Gastrocnemius medialis (tissue), 4 donors: ENCODE measurements around the gene RALGAPA2. TPM values are rescaled to one million over a fixed set of nuclear protein-coding genes. Genes with fewer than 3 reads are reported as not detected.

Experiments
- ATAC-seq, 2 donors: fragments of 150-250 bp; one replicate each; pipeline ENCODE4 v1.9.1; 2016
- DNase-seq, 2 donors: peaks; one replicate each; pipeline ENCODE4 v3.0.0-alpha.2; 2019
- H3K27ac ChIP-seq, 4 donors: fragments of 200-600 bp; sonication (generic); 1 replicate in 1 of 4; 2 replicates in 3 of 4; pipeline ENCODE4 v1.5.1; 2016 to 2018; ENCODE audit warnings: mild to moderate bottlenecking in 2 of 4, moderate library complexity in 1 of 4
- H3K27me3 ChIP-seq, 3 donors: fragments of 200-600 bp; sonication (generic) in 2 of 3; 1 replicate in 1 of 3; 2 replicates in 2 of 3; pipeline versions ENCODE4 v1.5.1 to v1.6.0; 2016 to 2019; ENCODE audit warnings: mild to moderate bottlenecking in 1 of 3, moderate library complexity in 1 of 3
- H3K36me3 ChIP-seq, 2 donors: fragments of 200-600 bp; sonication (generic) in 1 of 2; one replicate each; pipeline ENCODE4 v1.5.1; 2017 to 2018
- H3K4me1 ChIP-seq, 2 donors: fragments of 200-600 bp; sonication (generic) in 1 of 2; one replicate each; pipeline ENCODE4 v1.5.1; 2016 to 2017; ENCODE audit warnings: mild to moderate bottlenecking in 2 of 2
- H3K4me3 ChIP-seq, 4 donors: fragments of 200-600 bp; sonication (generic) in 3 of 4; 1 replicate in 1 of 4; 2 replicates in 3 of 4; pipeline ENCODE4 v1.5.1; 2016 to 2019; ENCODE audit warnings: mild to moderate bottlenecking in 2 of 4
- H3K9me3 ChIP-seq, 3 donors: fragments of 200-600 bp; sonication (generic) in 2 of 3; 1 replicate in 1 of 3; 2 replicates in 2 of 3; pipeline ENCODE4 v1.5.1; 2016 to 2019
- POLR2A ChIP-seq, 2 donors: fragments of 450-650 bp; IDR thresholded peaks; one replicate each; pipeline ENCODE4 v1.6.1; 2017; ENCODE audit warnings: antibody characterized with exemption in 2 of 2, mild to moderate bottlenecking in 2 of 2, moderate library complexity in 2 of 2
- in situ Hi-C, 4 donors: fragments of 200-750 bp; cut with MboI; loops; one replicate each; pipeline versions ENCODE4 v1.15.0 to v1.8.0; 2017; ENCODE audit warnings: low sequenced_read_pairs in 4 of 4
- intact Hi-C: fragments of 100-400 bp; cut with DNase I; formaldehyde crosslinking; loops from one replicate; pipeline ENCODE4 v1.15.1; 2023; ENCODE audit warnings: low total_unique reads
- total RNA-seq, 4 donors: library from RNA; depleted of rRNA; stranded (reverse); fragments of >200 nt; gene quantifications; one replicate each; pipeline versions ENCODE4 v1.1.0 to v1.2.3, GENCODE V29; 2016
- TF ChIP-seq, protein P1 (sequence below), 5 experiments: fragments of 450-650 bp in 3 of 5; fragments of 200-600 bp in 2 of 5; sonication (generic) in 2 of 5; IDR thresholded peaks in 4 of 5; conservative IDR thresholded peaks in 1 of 5; 1 replicate in 4 of 5; 2 replicates in 1 of 5; pipeline ENCODE4 v1.5.1; 2016 to 2019; ENCODE audit warnings: antibody characterized with exemption in 5 of 5, mild to moderate bottlenecking in 3 of 5, moderate library complexity in 3 of 5

Gene RALGAPA2
- total RNA-seq, 4 donors from 2014 or later, result 43.2 to 56.9 (median 52.0) TPM

DNA sequence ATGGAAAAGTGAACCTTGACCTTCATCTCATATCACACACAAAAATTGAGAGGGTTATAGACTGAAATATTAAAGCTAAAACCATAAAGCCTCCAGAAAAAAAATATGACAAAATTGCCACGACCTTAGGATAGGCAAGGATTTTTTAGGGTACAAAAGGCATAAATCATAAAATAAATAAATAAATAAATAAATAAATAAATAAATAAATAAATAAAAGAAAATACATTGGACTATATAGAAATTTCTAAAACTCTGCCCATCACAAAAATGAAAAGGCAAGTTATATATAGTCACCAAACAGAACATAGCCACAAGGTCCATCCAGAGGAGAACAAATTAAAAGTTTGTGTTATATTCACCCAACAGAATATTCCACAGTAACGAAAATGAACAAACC, 235.9 kb downstream of the RALGAPA2 start:
- DNase-seq, result no peak
- intact Hi-C loops (no loop called here), in situ Hi-C loops (no loop called here)
- no peak for ATAC-seq
- H3K9me3 ChIP-seq, result no peaks in the 10 kb centered on the region
- TF ChIP-seq, protein P1, sequence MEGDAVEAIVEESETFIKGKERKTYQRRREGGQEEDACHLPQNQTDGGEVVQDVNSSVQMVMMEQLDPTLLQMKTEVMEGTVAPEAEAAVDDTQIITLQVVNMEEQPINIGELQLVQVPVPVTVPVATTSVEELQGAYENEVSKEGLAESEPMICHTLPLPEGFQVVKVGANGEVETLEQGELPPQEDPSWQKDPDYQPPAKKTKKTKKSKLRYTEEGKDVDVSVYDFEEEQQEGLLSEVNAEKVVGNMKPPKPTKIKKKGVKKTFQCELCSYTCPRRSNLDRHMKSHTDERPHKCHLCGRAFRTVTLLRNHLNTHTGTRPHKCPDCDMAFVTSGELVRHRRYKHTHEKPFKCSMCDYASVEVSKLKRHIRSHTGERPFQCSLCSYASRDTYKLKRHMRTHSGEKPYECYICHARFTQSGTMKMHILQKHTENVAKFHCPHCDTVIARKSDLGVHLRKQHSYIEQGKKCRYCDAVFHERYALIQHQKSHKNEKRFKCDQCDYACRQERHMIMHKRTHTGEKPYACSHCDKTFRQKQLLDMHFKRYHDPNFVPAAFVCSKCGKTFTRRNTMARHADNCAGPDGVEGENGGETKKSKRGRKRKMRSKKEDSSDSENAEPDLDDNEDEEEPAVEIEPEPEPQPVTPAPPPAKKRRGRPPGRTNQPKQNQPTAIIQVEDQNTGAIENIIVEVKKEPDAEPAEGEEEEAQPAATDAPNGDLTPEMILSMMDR (IDR thresholded peaks at IDR 0.05 in 4 of 5, conservative IDR thresholded peaks at IDR 0.05 in 1 of 5), result no peak
- TF ChIP-seq POLR2A (IDR thresholded peaks at IDR 0.05), result no peak
- no peak overlapping the region for H3K4me3 ChIP-seq
- no peaks in the 10 kb centered on the region for H3K27me3 ChIP-seq
- peaks cover 8 to 20% of the 10 kb centered on the region in 2 donors for H3K4me1 ChIP-seq
- peak overlapping the region in 1 of 4 donors; percentile 53 for H3K27ac ChIP-seq
- H3K36me3 ChIP-seq, result peaks cover 0 to 14% of the 10 kb centered on the region in 2 donors

DNA sequence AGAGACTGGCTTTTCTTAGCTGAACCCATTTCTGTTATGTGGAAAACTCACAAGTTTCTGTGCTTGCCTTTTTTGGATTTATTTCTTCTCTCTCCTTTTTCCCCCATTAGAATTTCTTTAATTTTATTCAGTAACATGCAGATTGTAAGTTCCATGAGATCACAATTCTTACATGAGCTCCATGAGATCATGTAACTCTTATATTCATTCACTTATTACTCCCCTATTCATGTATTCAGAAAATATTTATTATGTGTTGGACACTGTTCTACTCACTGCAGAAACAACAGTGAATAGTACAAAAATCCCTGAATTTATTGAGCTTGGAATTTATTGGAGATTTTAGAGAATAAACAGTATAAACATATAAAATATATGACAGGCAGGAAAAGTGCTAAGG, 238.8 kb downstream of the RALGAPA2 start:
- no peak for ATAC-seq
- Histone ChIP-seq H3K27ac (no peak overlapping the region), H3K4me1 (peaks cover 8 to 19% of the 10 kb centered on the region in 2 donors), H3K36me3 (peaks cover 0 to 14% of the 10 kb centered on the region in 2 donors), H3K27me3 (no peaks in the 10 kb centered on the region), H3K9me3 (no peaks in the 10 kb centered on the region), H3K4me3 (no peak overlapping the region)
- intact Hi-C loops, result no loop called here
- no peak for DNase-seq
- in situ Hi-C loops, result no loop called here
- TF ChIP-seq, protein P1 (IDR thresholded peaks at IDR 0.05 in 4 of 5, conservative IDR thresholded peaks at IDR 0.05 in 1 of 5), result no peak
- TF ChIP-seq POLR2A (IDR thresholded peaks at IDR 0.05), result no peak

DNA sequence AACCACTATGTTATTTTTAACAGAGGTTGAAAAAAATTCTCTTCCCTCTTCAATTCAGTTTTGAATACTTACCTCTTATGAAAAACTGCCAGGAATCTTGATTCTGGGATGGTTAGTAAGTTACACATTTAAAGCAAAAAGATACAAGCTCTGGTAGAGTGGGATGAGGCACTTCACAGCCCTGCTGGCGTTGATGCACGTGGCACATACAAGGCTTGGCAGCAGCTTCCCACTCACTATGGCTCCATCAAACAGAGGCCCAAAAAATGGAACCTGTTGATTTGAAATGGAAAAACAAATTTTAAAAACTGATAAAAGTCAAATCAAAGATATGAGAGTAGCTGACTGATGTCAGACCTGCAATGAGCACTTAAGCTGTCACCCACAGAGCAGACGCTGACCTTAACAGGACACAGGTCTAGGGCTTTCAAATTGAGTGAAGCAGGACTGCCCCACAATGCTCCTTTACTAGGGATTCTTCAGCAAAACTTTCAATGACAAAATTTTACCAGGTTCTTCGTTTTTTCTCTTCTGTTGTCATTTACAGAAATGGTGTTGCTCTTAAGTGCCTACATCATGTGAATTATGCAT, 239.7 kb downstream of the RALGAPA2 start:
- Histone ChIP-seq H3K4me1 (peaks cover 6 to 10% of the 10 kb centered on the region in 2 donors), H3K27me3 (no peaks in the 10 kb centered on the region), H3K4me3 (no peak overlapping the region), H3K36me3 (peaks cover 0 to 22% of the 10 kb centered on the region in 2 donors), H3K27ac (no peak overlapping the region), H3K9me3 (no peaks in the 10 kb centered on the region)
- DNase-seq, result no peak
- intact Hi-C loops, result no loop called here
- in situ Hi-C loops, result no loop called here
- ATAC-seq, result no peak
- no peak for TF ChIP-seq POLR2A (IDR thresholded peaks at IDR 0.05)
- TF ChIP-seq, protein P1 (IDR thresholded peaks at IDR 0.05 in 4 of 5, conservative IDR thresholded peaks at IDR 0.05 in 1 of 5), result no peak

DNA sequence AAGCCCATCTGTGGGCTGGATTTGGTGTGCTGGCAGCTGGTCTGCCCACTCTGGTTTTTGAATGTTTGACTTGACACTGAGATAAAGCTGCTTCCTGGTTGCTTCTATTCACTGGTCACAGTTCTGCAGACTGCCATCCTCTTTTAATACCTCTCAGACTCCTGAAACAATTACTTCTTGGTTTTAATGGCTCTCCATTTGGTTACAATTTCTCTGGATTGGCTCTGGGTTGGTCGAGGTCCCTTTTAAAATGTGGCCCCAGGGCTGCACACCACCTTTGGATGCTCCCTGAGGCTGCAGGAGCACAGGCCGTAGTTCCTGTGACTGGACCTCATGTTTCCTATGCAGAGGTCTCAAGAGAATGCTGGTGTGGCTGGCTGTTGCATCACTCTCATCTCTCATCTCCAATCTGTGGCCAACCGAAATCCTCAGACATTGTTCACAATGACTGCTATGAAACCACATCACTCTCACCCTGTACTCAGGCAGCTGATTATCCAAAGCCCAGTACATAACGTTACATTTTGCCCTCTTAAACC, 246.0 kb downstream of the RALGAPA2 start:
- DNase-seq (no peak), ATAC-seq (peak; percentile 33 to 45)
- no peak overlapping the region for H3K4me3 ChIP-seq
- in situ Hi-C loops (no loop called here), intact Hi-C loops (no loop called here)
- peaks cover 0 to 14% of the 10 kb centered on the region in 2 donors for H3K36me3 ChIP-seq
- TF ChIP-seq, protein P1 (IDR thresholded peaks at IDR 0.05 in 4 of 5, conservative IDR thresholded peaks at IDR 0.05 in 1 of 5), result no peak
- TF ChIP-seq POLR2A (IDR thresholded peaks at IDR 0.05), result no peak
- H3K27ac ChIP-seq, result no peak overlapping the region
- H3K9me3 ChIP-seq, result no peaks in the 10 kb centered on the region
- H3K27me3 ChIP-seq, result no peaks in the 10 kb centered on the region
- no peaks in the 10 kb centered on the region for H3K4me1 ChIP-seq
